SK-N-SH treated with all-trans-retinoic acid at 6 μM for 48 hours (cell line): ENCODE measurements around the gene ITCH.

ENCODE experiments used
- CREB5 ChIP-seq: fragments of 250-450 bp; sonication (Bioruptor Pico); IDR thresholded peaks from 2 replicates; pipeline ENCODE4 v1.5.1; 2020; ENCODE audit warnings: low read depth, mild to moderate bottlenecking, moderate library complexity
- CSDC2 ChIP-seq: fragments of 250-450 bp; sonication (Bioruptor Pico); IDR thresholded peaks from 2 replicates; pipeline ENCODE4 v1.5.0; 2020; ENCODE audit warnings: mild to moderate bottlenecking, moderate library complexity
- ESRRG ChIP-seq: fragments of 250-450 bp; sonication (Bioruptor Pico); IDR thresholded peaks from 2 replicates; pipeline ENCODE4 v1.6.1; 2021; ENCODE audit warnings: mild to moderate bottlenecking
- GLIS3 ChIP-seq: fragments of 250-450 bp; sonication (Bioruptor Pico); IDR thresholded peaks from 2 replicates; pipeline ENCODE4 v1.5.0; 2020; ENCODE audit warnings: mild to moderate bottlenecking, moderate library complexity
- ISL1 ChIP-seq: fragments of 250-450 bp; sonication (Bioruptor Pico); IDR thresholded peaks from 2 replicates; pipeline ENCODE4 v2.1.2; 2022; ENCODE audit warnings: mild to moderate bottlenecking, moderate library complexity
- POU6F1 ChIP-seq: fragments of 250-450 bp; sonication (Bioruptor Pico); IDR thresholded peaks from 2 replicates; pipeline ENCODE4 v1.8.0; 2021; ENCODE audit warnings: low read depth, mild to moderate bottlenecking, moderate library complexity, borderline replicate concordance
- PPARA ChIP-seq: fragments of 250-450 bp; sonication (Bioruptor Pico); IDR thresholded peaks from 2 replicates; pipeline ENCODE4 v1.5.0; 2020; ENCODE audit warnings: mild to moderate bottlenecking, borderline replicate concordance
- RARB ChIP-seq: fragments of 250-450 bp; sonication (Bioruptor Pico); IDR thresholded peaks from 2 replicates; pipeline ENCODE4 v1.8.0; 2021; ENCODE audit warnings: mild to moderate bottlenecking, moderate library complexity
- ZFP30 ChIP-seq: fragments of 450-650 bp; formaldehyde crosslinking; IDR thresholded peaks from 2 replicates; pipeline ENCODE4 v1.5.0; 2022; ENCODE audit warnings: mild to moderate bottlenecking, moderate library complexity
- ZNF8 ChIP-seq: fragments of 450-650 bp; formaldehyde crosslinking; IDR thresholded peaks from 2 replicates; pipeline ENCODE4 v1.5.0; 2020; ENCODE audit warnings: mild to moderate bottlenecking, moderate library complexity
- TF ChIP-seq, protein P1 (sequence below): fragments of 250-450 bp; sonication (Bioruptor Pico); IDR thresholded peaks from 2 replicates; pipeline ENCODE4 v1.5.1; 2021; ENCODE audit warnings: mild to moderate bottlenecking, moderate library complexity
- TF ChIP-seq, protein P2 (sequence below): fragments of 250-450 bp; sonication (Bioruptor Pico); IDR thresholded peaks from 2 replicates; pipeline ENCODE4 v1.8.0; 2020; ENCODE audit warnings: mild to moderate bottlenecking, moderate library complexity, borderline replicate concordance
- TF ChIP-seq, protein P3 (sequence below): fragments of 250-450 bp; sonication (Bioruptor Pico); IDR thresholded peaks from 2 replicates; pipeline ENCODE4 v1.5.0; 2020; ENCODE audit warnings: mild to moderate bottlenecking, moderate library complexity

GRCh38 chr20:34546751-34547181 is 183.7 kb downstream of the ITCH start:
- TF ChIP-seq CSDC2 (CRISPR knock-in tag) (no peak), RARB (no peak), GLIS3 (no peak), POU6F1 (CRISPR knock-in tag) (no peak), ZFP30 (CRISPR knock-in tag) (no peak), PPARA (CRISPR knock-in tag) (no peak), CREB5 (no peak), ISL1 (CRISPR knock-in tag) (no peak), ESRRG (CRISPR knock-in tag) (no peak), ZNF8 (CRISPR knock-in tag) (no peak)
- TF ChIP-seq, protein P1, sequence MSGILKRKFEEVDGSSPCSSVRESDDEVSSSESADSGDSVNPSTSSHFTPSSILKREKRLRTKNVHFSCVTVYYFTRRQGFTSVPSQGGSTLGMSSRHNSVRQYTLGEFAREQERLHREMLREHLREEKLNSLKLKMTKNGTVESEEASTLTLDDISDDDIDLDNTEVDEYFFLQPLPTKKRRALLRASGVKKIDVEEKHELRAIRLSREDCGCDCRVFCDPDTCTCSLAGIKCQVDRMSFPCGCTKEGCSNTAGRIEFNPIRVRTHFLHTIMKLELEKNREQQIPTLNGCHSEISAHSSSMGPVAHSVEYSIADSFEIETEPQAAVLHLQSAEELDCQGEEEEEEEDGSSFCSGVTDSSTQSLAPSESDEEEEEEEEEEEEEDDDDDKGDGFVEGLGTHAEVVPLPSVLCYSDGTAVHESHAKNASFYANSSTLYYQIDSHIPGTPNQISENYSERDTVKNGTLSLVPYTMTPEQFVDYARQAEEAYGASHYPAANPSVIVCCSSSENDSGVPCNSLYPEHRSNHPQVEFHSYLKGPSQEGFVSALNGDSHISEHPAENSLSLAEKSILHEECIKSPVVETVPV (CRISPR knock-in tag) = no peak
- TF ChIP-seq, protein P2, sequence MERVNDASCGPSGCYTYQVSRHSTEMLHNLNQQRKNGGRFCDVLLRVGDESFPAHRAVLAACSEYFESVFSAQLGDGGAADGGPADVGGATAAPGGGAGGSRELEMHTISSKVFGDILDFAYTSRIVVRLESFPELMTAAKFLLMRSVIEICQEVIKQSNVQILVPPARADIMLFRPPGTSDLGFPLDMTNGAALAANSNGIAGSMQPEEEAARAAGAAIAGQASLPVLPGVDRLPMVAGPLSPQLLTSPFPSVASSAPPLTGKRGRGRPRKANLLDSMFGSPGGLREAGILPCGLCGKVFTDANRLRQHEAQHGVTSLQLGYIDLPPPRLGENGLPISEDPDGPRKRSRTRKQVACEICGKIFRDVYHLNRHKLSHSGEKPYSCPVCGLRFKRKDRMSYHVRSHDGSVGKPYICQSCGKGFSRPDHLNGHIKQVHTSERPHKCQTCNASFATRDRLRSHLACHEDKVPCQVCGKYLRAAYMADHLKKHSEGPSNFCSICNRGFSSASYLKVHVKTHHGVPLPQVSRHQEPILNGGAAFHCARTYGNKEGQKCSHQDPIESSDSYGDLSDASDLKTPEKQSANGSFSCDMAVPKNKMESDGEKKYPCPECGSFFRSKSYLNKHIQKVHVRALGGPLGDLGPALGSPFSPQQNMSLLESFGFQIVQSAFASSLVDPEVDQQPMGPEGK (CRISPR knock-in tag) = no peak
- TF ChIP-seq, protein P3, sequence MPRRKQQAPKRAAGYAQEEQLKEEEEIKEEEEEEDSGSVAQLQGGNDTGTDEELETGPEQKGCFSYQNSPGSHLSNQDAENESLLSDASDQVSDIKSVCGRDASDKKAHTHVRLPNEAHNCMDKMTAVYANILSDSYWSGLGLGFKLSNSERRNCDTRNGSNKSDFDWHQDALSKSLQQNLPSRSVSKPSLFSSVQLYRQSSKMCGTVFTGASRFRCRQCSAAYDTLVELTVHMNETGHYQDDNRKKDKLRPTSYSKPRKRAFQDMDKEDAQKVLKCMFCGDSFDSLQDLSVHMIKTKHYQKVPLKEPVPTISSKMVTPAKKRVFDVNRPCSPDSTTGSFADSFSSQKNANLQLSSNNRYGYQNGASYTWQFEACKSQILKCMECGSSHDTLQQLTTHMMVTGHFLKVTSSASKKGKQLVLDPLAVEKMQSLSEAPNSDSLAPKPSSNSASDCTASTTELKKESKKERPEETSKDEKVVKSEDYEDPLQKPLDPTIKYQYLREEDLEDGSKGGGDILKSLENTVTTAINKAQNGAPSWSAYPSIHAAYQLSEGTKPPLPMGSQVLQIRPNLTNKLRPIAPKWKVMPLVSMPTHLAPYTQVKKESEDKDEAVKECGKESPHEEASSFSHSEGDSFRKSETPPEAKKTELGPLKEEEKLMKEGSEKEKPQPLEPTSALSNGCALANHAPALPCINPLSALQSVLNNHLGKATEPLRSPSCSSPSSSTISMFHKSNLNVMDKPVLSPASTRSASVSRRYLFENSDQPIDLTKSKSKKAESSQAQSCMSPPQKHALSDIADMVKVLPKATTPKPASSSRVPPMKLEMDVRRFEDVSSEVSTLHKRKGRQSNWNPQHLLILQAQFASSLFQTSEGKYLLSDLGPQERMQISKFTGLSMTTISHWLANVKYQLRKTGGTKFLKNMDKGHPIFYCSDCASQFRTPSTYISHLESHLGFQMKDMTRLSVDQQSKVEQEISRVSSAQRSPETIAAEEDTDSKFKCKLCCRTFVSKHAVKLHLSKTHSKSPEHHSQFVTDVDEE (CRISPR knock-in tag) = no peak
